Measurements from ENCODE around the gene PCDHGC5.

Gene PCDHGC5

DNA sequence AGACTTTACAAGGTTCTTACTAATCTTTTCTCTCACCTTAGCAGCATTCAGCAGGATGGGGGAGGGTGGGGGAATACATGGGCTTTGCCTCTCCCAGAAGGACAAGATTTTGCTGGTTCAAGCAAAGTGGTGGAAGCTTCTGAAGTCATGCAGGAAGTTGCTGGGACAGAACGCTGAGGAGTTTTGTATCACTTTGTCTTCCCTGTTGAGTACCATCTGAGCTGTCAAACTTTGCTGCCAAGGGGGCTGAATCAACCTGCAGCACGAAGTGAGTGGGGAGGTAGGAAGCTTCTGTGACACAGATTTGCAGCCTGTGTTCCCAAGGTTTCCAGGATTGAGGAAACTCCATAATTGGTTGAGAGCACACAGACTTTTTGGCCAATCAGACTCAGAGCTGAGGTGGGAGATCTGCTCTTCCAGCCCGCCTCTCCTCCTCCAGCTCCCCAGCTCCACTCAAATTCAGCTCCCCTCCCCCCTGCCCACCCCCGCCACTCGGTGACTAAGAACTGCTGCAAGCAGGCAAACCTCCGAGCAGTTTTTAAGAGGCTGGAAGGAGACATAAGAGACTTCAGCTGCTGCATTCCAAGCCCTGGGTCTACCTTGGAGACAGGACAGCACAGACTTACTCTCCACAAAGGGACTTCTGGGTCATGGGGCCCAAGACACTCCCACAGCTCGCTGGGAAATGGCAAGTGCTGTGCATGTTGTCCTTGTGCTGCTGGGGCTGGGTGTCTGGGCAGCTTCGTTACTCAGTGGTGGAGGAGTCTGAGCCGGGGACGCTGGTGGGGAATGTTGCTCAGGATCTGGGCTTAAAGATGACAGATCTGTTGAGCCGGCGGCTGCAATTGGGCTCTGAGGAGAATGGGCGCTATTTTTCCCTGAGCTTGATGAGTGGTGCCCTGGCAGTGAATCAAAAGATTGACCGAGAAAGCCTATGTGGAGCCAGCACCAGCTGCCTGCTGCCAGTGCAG is at the start of gene PCDHGC5:
PCDHGC5 (plus strand) TSS at position 491 of the 971 bp plus-strand sequence; CDS start at position 651, 160 bp downstream.
- no peak for DNase-seq

- DNase-seq, result no peak
These were observed 49.3 kb upstream of the PCDHGC5 start for GRCh38 chr5:141439411-141440141.

GRCh38 chr5:141440341-141440740 is 48.5 kb upstream of the PCDHGC5 start:
- no peak for DNase-seq

DNA sequence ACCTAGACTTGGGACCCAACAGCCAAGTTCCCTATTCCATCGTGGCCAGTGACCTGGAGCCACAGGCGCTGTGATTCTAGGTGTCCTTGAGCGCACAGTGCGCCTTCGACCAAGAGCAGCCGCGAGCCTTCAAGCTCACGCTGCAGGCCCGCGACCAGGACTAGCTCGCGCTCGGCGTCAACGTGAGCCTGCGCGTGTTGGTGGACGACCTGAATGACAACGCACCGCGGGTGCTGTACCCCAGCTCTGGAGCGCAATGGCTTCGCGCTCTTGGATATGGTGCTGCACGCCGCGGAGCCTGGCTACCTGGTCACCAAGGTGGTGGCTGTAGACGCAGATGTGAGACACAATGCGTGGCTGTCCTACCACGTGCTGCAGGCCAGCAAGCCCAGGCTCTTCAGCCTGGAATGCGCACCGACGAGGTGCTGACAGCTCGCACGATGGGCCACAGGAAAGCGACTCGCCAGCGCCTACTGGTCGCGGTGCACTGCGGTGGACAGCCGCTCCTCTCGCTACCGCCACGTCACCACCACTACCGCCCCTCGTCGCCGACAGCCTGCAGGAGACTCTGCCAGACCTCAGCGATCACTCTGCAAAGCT is 47.2 kb upstream of the PCDHGC5 start:
- DNase-seq, result no peak

DNA sequence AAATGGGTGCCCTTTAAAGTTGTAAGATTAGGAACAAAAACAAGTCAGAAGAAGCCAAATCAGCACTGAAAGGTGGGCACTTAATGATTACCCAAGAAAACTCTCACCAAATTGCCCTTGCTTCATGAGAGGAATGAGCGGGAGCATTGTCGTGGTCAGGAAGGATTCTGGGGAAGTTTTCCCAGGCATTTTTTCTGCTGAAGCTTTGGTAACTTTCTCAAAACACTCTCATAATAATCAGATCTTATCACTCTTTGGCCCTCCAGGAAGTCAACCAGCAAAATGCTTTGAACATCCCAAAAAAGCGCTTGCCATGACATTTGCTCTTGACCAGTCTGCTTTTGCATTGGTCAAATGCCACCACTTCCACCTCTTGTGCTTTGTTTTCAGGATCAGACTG is 23.5 kb upstream of the PCDHGC5 start:
- DNase-seq, result no peak

GRCh38 chr5:141475625-141476131 is 13.2 kb upstream of the PCDHGC5 start, which contains the start of gene PCDHGC3:
Gene PCDHGC3, plus strand, starts transcription at chr5:141475966. Its CDS starts 151 bp downstream, at chr5:141476117.
- peak; percentile 49 for DNase-seq

DNA sequence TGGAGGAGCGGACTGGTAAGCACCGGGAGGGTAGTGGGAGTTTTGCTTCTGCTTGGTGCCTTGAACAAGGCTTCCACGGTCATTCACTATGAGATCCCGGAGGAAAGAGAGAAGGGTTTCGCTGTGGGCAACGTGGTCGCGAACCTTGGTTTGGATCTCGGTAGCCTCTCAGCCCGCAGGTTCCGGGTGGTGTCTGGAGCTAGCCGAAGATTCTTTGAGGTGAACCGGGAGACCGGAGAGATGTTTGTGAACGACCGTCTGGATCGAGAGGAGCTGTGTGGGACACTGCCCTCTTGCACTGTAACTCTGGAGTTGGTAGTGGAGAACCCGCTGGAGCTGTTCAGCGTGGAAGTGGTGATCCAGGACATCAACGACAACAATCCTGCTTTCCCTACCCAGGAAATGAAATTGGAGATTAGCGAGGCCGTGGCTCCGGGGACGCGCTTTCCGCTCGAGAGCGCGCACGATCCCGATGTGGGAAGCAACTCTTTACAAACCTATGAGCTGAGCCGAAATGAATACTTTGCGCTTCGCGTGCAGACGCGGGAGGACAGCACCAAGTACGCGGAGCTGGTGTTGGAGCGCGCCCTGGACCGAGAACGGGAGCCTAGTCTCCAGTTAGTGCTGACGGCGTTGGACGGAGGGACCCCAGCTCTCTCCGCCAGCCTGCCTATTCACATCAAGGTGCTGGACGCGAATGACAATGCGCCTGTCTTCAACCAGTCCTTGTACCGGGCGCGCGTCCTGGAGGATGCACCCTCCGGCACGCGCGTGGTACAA is 12.6 kb upstream of the PCDHGC5 start:
- no peak for DNase-seq

DNA sequence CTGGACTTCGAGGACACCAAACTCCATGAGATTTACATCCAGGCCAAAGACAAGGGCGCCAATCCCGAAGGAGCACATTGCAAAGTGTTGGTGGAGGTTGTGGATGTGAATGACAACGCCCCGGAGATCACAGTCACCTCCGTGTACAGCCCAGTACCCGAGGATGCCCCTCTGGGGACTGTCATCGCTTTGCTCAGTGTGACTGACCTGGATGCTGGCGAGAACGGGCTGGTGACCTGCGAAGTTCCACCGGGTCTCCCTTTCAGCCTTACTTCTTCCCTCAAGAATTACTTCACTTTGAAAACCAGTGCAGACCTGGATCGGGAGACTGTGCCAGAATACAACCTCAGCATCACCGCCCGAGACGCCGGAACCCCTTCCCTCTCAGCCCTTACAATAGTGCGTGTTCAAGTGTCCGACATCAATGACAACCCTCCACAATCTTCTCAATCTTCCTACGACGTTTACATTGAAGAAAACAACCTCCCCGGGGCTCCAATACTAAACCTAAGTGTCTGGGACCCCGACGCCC is 11.8 kb upstream of the PCDHGC5 start:
- no peak for DNase-seq

DNA sequence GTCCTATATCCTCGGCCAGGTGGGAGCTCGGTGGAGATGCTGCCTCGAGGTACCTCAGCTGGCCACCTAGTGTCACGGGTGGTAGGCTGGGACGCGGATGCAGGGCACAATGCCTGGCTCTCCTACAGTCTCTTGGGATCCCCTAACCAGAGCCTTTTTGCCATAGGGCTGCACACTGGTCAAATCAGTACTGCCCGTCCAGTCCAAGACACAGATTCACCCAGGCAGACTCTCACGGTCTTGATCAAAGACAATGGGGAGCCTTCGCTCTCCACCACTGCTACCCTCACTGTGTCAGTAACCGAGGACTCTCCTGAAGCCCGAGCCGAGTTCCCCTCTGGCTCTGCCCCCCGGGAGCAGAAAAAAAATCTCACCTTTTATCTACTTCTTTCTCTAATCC is 11.1 kb upstream of the PCDHGC5 start:
- no peak for DNase-seq

GRCh38 chr5:141478321-141478945 is 10.4 kb upstream of the PCDHGC5 start:
- DNase-seq, result peak; percentile 30

DNA sequence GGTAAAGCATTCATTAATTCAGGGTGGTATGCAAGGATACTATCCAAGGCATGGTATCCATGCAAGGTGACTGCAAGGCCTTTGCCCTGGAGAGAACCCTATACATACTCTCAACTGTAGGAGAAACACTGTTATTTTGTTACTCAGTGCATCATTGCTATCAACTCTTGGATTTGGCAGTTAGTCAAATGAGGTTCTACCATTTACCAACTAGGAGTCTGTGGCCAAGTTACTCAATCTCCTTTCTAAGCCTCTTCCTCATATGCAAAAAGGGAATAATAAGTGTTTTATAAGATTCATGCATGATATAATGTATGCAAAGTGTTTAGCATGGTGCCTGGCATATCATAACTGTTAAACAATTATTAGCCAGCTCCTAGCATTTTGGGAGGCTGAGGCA is 9.1 kb upstream of the PCDHGC5 start:
- no peak for DNase-seq

- DNase-seq, result no peak
These were observed 5.0 kb upstream of the PCDHGC5 start for GRCh38 chr5:141483902-141484301.

- DNase-seq, result no peak
These were observed 4.6 kb upstream of the PCDHGC5 start for GRCh38 chr5:141484310-141484640.

GRCh38 chr5:141484641-141485311 is 4.1 kb upstream of the PCDHGC5 start, which contains the start of gene PCDHGC4:
Gene PCDHGC4, plus strand, starts transcription at chr5:141485030. Its CDS starts 144 bp downstream, at chr5:141485174.
- no peak for DNase-seq

DNA sequence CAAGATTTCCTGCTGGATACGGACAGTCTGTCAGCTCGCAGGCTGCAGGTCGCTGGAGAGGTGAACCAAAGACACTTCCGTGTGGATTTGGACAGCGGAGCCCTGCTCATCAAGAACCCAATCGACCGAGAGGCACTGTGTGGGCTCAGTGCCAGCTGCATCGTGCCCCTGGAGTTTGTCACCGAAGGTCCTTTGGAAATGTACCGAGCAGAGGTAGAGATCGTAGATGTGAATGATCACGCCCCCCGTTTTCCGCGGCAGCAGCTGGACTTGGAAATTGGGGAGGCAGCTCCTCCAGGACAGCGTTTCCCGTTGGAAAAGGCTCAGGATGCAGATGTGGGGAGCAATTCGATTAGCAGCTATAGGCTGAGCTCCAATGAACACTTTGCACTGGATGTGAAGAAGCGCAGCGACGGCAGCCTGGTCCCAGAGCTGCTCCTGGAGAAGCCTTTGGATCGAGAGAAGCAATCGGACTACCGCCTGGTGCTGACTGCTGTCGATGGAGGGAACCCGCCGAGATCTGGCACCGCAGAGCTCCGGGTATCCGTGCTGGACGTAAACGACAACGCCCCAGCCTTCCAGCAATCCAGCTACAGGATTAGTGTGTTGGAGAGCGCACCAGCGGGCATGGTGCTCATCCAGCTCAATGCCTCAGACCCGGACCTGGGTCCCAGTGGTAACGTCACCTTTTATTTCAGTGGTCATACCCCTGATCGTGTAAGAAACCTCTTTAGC is 3.4 kb upstream of the PCDHGC5 start:
- DNase-seq, result no peak

GRCh38 chr5:141486091-141486490 is 2.8 kb upstream of the PCDHGC5 start:
- DNase-seq, result no peak

- no peak for DNase-seq
These were observed 1.8 kb upstream of the PCDHGC5 start for GRCh38 chr5:141487131-141487530.

DNA sequence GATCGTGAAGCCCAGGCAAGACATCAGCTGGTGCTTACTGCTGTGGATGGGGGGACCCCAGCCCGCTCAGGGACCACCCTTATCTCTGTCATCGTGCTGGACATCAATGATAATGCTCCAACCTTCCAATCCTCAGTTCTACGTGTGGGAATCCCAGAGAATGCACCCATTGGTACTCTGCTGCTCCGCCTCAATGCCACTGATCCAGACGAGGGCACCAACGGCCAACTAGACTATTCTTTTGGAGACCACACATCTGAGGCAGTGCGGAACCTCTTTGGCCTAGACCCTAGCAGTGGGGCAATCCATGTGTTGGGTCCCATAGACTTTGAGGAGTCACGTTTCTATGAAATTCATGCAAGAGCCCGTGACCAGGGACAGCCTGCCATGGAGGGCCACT is 960 bp downstream of the PCDHGC5 start:
- no peak for DNase-seq

DNA sequence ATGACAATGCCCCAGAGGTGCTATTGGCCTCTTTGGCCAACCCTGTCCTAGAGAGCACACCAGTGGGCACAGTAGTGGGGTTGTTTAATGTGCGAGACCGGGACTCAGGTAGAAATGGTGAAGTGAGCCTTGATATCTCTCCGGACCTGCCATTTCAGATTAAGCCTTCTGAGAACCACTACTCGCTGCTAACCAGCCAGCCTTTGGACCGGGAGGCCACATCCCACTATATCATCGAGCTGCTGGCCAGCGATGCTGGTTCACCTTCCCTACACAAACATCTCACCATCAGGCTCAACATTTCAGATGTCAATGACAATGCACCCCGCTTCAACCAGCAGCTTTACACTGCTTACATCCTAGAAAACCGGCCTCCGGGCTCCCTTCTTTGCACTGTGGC is 1.4 kb downstream of the PCDHGC5 start:
- DNase-seq, result no peak

DNA sequence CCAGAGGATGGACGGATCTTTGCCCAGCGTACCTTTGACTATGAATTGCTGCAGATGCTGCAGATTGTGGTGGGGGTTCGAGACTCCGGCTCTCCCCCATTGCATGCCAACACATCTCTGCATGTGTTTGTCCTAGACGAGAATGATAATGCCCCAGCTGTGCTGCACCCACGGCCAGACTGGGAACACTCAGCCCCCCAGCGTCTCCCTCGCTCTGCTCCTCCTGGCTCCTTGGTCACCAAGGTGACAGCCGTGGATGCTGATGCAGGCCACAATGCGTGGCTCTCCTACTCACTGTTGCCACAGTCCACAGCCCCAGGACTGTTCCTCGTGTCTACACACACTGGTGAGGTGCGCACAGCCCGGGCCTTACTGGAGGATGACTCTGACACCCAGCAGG is 1.9 kb downstream of the PCDHGC5 start:
- no peak for DNase-seq

Data from activated CD4-positive, alpha-beta T cell treated with anti-CD3 and anti-CD28 coated beads, Interleukin-10, Interleukin-2, amounts not matched to agents 100 ng/mL and 50 ng/mL, durations not matched to agents 16 hours and 8 hours (primary cell).